HFFc6 (cell line): ENCODE measurements around the gene CD200. TPM values are rescaled to one million over a fixed set of nuclear protein-coding genes. Genes with fewer than 3 reads are reported as not detected.

Experiments used
- DNase-seq: peaks from one replicate; pipeline ENCODE4 v3.0.0-alpha.2; 2018
- H3K27ac Mint-ChIP-seq: 2 replicates; pipeline ENCODE4 v1.8.0; 2020; ENCODE audit warnings: mild to moderate bottlenecking, mixed read lengths
- H3K27me3 Mint-ChIP-seq: 2 replicates; pipeline ENCODE4 v1.8.0; 2021; ENCODE audit warnings: mild to moderate bottlenecking, moderate library complexity, mixed read lengths; ENCODE audit not compliant: insufficient read depth
- H3K36me3 Mint-ChIP-seq: 2 replicates; pipeline ENCODE4 v1.8.0; 2021; ENCODE audit warnings: low read depth, mixed read lengths
- H3K4me1 Mint-ChIP-seq: 2 replicates; pipeline ENCODE4 v1.8.0; 2020; ENCODE audit warnings: low read depth, mixed read lengths
- H3K4me3 Mint-ChIP-seq: 2 replicates; pipeline ENCODE4 v1.8.0; 2020; ENCODE audit warnings: mild to moderate bottlenecking, moderate library complexity, mixed read lengths
- H3K9me3 Mint-ChIP-seq: 2 replicates; pipeline ENCODE4 v1.8.0; 2020; ENCODE audit warnings: mild to moderate bottlenecking, mixed read lengths
- total RNA-seq, 6 experiments: library from RNA; stranded (reverse); fragmentation: NEBNext Ultra II Directional; extraction: Animal tissue kit (Norgen Biotek cat#: 25700); gene quantifications; 2 replicates in 1 of 6; 3 replicates in 5 of 6; pipeline ENCODE4 v1.2.3, GENCODE V29; 2021
- TF ChIP-seq, protein P1 (sequence below): fragments of 200-600 bp; sonication (generic); IDR thresholded peaks from 2 replicates; pipeline ENCODE4 v1.5.0; 2021; ENCODE audit warnings: antibody characterized with exemption, mild to moderate bottlenecking

CD200 gene
- total RNA-seq, 6 experiments from 2014 or later, result not detected

- Mint-ChIP-seq H3K27ac (no peak overlapping the region), H3K36me3 (no peaks in the 10 kb centered on the region), H3K4me3 (no peak overlapping the region), H3K9me3 (no peaks in the 10 kb centered on the region), H3K27me3 (no peaks in the 10 kb centered on the region; the same call in none of the 2 replicates), H3K4me1 (peaks cover 5% of the 10 kb centered on the region; the same call in 1 of the 2 replicates)
- DNase-seq, result no peak
- TF ChIP-seq, protein P1, sequence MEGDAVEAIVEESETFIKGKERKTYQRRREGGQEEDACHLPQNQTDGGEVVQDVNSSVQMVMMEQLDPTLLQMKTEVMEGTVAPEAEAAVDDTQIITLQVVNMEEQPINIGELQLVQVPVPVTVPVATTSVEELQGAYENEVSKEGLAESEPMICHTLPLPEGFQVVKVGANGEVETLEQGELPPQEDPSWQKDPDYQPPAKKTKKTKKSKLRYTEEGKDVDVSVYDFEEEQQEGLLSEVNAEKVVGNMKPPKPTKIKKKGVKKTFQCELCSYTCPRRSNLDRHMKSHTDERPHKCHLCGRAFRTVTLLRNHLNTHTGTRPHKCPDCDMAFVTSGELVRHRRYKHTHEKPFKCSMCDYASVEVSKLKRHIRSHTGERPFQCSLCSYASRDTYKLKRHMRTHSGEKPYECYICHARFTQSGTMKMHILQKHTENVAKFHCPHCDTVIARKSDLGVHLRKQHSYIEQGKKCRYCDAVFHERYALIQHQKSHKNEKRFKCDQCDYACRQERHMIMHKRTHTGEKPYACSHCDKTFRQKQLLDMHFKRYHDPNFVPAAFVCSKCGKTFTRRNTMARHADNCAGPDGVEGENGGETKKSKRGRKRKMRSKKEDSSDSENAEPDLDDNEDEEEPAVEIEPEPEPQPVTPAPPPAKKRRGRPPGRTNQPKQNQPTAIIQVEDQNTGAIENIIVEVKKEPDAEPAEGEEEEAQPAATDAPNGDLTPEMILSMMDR, result no peak
These were observed 25.4 kb upstream of the CD200 start for GRCh38 chr3:112307557-112307956.

DNA sequence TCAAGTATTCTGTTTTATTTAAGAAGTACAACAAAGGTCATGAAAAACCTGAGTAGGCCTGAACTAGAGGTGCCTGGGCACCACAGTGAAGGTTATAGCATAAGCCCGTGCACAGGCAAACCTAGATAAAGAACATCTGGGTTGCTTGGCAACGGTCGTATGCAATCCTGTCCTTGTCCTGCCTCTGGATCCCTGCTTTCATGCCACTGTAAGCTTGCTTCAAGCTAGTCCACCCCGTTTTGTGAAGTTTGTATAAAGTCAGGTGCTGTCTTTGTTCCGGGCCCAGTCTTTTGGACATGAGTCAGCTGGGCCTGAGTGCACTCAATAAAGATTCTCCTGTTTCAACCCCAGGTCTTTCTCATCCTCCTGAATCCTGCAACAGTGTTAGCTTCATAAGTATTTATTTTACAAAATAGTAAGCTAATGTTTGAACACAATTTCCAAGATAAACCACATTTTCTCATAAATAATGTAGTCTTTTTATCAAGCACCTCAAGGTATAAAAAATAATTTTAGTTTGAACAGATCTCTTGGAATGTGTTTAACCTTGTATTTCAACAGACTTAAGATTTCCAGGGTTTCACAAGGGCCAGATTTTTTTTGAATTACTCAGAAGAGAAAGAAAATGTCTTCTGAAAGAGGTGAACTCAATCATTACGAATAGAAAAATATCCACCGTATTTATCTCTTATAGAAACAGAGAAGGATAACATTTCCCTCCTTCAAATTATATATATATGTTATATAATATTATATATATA is 24.6 kb upstream of the CD200 start:
- no peak overlapping the region for H3K4me3 Mint-ChIP-seq
- peaks cover 2% of the 10 kb centered on the region for H3K27me3 Mint-ChIP-seq
- no peaks in the 10 kb centered on the region for H3K9me3 Mint-ChIP-seq
- TF ChIP-seq, protein P1, result no peak
- no peaks in the 10 kb centered on the region for H3K36me3 Mint-ChIP-seq
- peaks cover 5% of the 10 kb centered on the region; the same call in 1 of the 2 replicates for H3K4me1 Mint-ChIP-seq
- no peak overlapping the region for H3K27ac Mint-ChIP-seq
- no peak for DNase-seq

GRCh38 chr3:112314649-112315048 is 18.3 kb upstream of the CD200 start:
- H3K9me3 Mint-ChIP-seq, result no peaks in the 10 kb centered on the region
- DNase-seq, result no peak
- no peak overlapping the region for H3K4me3 Mint-ChIP-seq
- H3K36me3 Mint-ChIP-seq, result no peaks in the 10 kb centered on the region
- TF ChIP-seq, protein P1, result no peak
- peaks cover 8% of the 10 kb centered on the region for H3K27me3 Mint-ChIP-seq
- H3K27ac Mint-ChIP-seq, result no peak overlapping the region
- no peaks in the 10 kb centered on the region for H3K4me1 Mint-ChIP-seq

DNA sequence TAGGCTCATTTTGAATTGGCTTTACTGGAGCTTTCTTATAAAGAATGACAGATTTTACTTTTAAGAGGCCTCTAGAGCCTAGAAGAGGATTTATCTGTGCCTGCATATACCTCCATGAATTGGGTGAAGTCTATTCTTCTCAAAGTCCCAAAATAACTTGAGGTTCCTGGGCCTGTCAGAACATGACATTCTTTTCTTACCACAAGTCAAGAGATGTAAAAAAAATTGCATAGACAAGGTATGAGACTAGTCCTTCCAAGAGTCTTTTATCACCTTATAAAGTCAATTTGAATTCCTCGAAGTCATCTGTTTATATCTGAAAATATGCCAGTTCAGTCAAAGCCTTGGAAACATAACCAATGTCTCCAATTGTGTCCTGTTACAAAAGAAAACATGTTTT is 17.2 kb upstream of the CD200 start:
- TF ChIP-seq, protein P1, result no peak
- Mint-ChIP-seq H3K36me3 (no peaks in the 10 kb centered on the region), H3K9me3 (no peaks in the 10 kb centered on the region), H3K4me1 (no peaks in the 10 kb centered on the region), H3K27ac (no peak overlapping the region), H3K4me3 (no peak overlapping the region), H3K27me3 (peaks cover 8% of the 10 kb centered on the region)
- DNase-seq, result no peak

DNA sequence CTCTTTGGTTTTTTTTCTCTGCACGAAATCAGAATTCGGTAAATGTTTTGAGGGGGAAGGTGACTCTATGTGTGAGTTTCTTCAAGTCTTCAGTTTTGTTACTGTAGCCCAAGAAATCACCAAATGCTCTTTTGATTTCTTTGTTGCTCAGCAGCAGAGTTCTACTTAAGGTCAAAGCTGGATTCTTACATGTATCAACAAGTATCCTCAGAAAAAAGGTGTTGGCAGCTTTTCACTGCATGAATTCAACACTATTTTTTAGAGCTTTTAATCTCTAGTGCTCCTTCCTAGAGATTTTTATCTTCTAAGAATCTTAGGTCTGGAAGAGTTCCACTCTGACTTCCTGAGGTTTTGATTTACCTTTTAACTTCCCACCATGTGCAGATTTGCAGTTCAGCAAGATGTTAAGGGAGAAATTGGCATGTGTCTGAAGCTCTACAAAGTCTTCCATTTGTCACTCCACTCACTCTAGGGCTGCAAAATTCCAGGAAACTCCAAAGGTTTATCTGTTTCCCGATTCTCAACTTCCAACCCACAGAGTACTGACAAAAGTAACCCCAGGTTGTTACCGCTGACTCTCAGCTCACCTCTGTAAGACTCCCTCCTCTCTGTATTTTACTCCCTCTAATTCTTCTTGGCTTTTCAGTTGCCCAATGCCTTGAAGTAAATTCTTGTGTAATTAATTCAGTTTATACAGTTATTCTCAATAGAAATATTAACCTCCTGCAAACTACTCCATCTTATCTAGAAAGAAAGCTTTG is 13.3 kb upstream of the CD200 start:
- DNase-seq, result no peak
- H3K9me3 Mint-ChIP-seq, result no peaks in the 10 kb centered on the region
- peaks cover 9% of the 10 kb centered on the region; the same call in 1 of the 2 replicates for H3K27me3 Mint-ChIP-seq
- H3K4me1 Mint-ChIP-seq, result no peaks in the 10 kb centered on the region
- TF ChIP-seq, protein P1, result no peak
- no peak overlapping the region for H3K27ac Mint-ChIP-seq
- no peak overlapping the region for H3K4me3 Mint-ChIP-seq
- no peaks in the 10 kb centered on the region for H3K36me3 Mint-ChIP-seq
